MG63 (cell line): ENCODE results near the gene GSN. TPM values are rescaled to one million over a fixed set of nuclear protein-coding genes. Genes with fewer than 3 reads are reported as not detected.

Source experiments
- DNase-seq: peaks from one replicate; pipeline ENCODE4 v3.0.0-alpha.2; 2020
- H3K27me3 ChIP-seq: fragments of 250-450 bp; sonication (Bioruptor Pico); 2 replicates; pipeline ENCODE4 v1.5.1; 2020; ENCODE audit warnings: mild to moderate bottlenecking, moderate library complexity
- H3K36me3 ChIP-seq: fragments of 250-450 bp; sonication (Bioruptor Pico); 2 replicates; pipeline ENCODE4 v1.5.1; 2020; ENCODE audit warnings: mild to moderate bottlenecking, moderate library complexity
- H3K4me3 ChIP-seq: fragments of 250-450 bp; sonication (Bioruptor Pico); 2 replicates; pipeline ENCODE4 v1.5.1; 2020; ENCODE audit warnings: mild to moderate bottlenecking, moderate library complexity
- H3K9me3 ChIP-seq: fragments of 250-450 bp; sonication (Bioruptor Pico); 2 replicates; pipeline ENCODE4 v1.5.1; 2020; ENCODE audit warnings: mild to moderate bottlenecking, moderate library complexity
- total RNA-seq: library from RNA; depleted of rRNA; stranded (reverse); fragments of >200 nt; shearing (Covaris generic); gene quantifications from 2 replicates; pipeline ENCODE4 v1.2.3, GENCODE V29; 2014; ENCODE audit warnings: low replicate concordance; rRNA removed

The GSN gene
- total RNA-seq, 1 experiment from 2014 or later: 75.0 TPM

DNA sequence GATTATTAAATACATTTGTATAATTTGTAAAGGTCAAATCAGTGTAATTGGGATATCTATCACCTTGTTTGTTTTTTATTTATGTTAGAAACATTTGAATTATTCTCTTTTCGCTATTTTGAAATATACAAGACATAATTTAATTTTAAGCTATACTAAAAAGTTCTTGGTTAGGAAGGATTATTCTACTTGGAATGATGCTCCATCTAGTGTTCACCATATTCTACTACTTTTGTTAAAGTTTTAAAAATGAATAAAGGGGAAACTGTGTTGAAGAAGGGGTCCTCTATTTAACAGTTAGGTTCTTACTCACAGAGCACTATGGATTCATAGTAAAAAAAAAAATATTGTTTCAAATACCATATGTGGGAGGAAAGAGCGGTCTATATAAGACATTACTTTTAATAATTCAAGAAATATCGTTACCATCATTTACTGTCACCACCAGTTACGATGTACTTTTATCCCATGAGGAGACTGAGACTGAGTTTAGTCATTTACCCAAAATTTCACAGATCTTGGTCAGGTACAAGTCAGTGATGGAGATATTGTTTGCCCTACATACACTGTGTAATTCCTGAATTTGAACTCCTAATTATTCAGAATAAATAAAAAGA lies 108.4 kb downstream of the GSN start:
- no peaks in the 10 kb centered on the region for H3K27me3 ChIP-seq
- no peaks in the 10 kb centered on the region for H3K36me3 ChIP-seq
- no peak for DNase-seq
- H3K4me3 ChIP-seq: no peak overlapping the region
- H3K9me3 ChIP-seq: no peaks in the 10 kb centered on the region

DNA sequence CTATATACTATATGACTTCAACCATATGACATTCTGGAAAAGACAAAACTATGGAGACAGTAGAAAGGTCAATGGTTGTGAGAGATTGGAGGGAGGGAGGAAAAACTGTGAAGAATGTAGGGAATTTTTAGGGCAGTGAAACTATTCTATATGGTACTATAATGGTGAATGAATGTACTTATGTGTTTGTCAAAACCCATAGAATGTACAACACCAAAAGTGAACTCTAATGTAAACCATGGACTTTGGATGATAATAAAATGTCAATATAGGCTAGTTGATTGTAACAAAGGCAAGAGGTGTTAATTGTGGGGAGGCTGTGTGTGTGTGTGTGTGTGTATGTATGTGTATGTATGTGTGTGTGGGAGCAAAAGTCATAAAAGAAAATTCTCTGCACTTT lies 112.9 kb downstream of the GSN start:
- Histone ChIP-seq H3K4me3 (no peak overlapping the region), H3K9me3 (no peaks in the 10 kb centered on the region), H3K36me3 (no peaks in the 10 kb centered on the region), H3K27me3 (no peaks in the 10 kb centered on the region)
- no peak for DNase-seq

Other genes with a start within 250 kb of the GSN start
- gene C5, start 217.9 kb upstream of the GSN start, total RNA-seq: 2.4 and 2.7 TPM in 2 replicates
- gene CNTRL, start 193.2 kb upstream of the GSN start, total RNA-seq: 0.72 and 2.5 TPM in 2 replicates
- 43.3 and 58.4 TPM in 2 replicates for gene RAB14, start 66.3 kb upstream of the GSN start, total RNA-seq
- gene STOM, start 102.1 kb downstream of the GSN start, total RNA-seq: 108 and 114 TPM in 2 replicates
- gene GGTA1, start 231.7 kb downstream of the GSN start, total RNA-seq: 4.6 and 6.2 TPM in 2 replicates